Kidney tubule cell (primary cell): Measurements from ENCODE around the gene LARP4.
"Not testable (repeated sequence)": the region's sequence is repeated elsewhere in the genome, so short reads cannot be mapped to it uniquely, and the experiment has no call there.

Experiments
- DNase-seq: peaks from one replicate; pipeline ENCODE4 v3.0.0-alpha.2; 2018; ENCODE audit warnings: low spot score

Gene LARP4

GRCh38 chr12:50400638-50401499 lies at the start of gene LARP4:
LARP4 (plus strand) TSS chr12:50400885; CDS start chr12:50401011, 126 bp downstream.
- peak; percentile 97 for DNase-seq

DNA sequence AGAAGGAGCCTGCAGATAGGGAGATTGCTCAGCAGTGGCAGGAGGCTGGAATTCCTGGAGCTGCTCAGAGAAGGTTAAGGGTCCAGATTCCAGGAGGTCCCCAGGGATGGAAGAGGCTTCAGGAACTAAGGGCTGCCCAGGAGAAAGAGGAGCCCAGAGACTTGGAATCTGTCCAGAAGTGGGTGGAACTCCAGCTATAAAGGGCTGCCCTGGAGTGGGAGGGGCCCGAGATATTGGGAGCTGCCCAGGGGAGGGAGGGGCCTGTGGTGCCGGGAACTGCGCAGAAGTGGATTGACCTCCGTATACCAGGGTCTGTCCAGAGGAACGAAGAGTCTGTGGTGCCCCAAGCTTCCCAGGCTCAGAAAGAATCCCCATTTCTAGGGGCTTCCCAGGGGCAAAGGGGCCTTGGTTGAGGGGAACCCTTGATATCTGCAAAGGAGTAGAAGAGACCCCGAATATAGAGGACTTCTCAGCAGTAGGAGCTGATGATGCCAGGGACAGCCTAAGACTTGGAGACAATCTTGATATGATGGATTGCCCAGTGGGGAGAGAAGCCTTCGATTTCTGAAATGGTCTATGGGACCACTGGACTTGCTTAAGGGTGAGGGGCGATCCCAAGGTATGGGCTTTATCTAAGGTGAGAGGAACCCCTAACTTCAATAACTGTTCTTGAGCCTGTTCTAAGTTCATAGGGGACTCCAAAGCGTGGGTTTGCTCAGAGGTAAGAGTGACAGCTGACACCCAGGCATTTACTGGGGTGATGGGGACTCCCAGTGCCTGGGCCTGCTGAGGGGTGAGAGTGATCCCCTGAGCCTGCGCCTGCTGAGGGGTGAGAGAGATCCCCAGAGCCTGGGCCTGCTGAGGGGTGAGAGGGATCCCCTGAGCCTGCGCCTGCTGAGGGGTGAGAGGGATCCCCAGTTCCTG lies 49.3 kb upstream of the LARP4 start:
- no peak for DNase-seq

- DNase-seq: no peak
These were observed 47.3 kb upstream of the LARP4 start for GRCh38 chr12:50353404-50353803.

GRCh38 chr12:50353869-50354593 lies 46.7 kb upstream of the LARP4 start:
- DNase-seq: no peak

GRCh38 chr12:50354908-50355307 lies 45.8 kb upstream of the LARP4 start:
- DNase-seq: no peak

DNA sequence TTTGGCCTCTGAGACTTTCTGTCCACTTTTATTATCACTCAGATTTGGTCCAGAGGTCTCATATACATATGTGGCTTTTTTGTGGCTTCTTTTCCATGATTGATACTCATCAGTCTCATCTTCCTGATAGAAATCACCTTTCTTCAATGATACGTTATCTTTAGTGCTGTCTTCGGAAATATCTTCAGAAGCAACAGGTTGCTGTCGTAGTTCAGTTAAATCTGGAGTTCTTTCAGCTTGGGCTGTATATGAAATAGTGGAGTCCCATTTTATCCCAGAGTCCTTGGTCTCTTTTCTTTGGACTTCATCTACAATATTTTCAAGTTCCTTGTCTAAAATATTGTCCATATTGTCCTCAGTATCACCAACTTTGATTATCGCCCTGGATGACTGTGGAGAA lies 45.3 kb upstream of the LARP4 start:
- DNase-seq: no peak

GRCh38 chr12:50362671-50363070 lies 38.0 kb upstream of the LARP4 start:
- no peak for DNase-seq

DNA sequence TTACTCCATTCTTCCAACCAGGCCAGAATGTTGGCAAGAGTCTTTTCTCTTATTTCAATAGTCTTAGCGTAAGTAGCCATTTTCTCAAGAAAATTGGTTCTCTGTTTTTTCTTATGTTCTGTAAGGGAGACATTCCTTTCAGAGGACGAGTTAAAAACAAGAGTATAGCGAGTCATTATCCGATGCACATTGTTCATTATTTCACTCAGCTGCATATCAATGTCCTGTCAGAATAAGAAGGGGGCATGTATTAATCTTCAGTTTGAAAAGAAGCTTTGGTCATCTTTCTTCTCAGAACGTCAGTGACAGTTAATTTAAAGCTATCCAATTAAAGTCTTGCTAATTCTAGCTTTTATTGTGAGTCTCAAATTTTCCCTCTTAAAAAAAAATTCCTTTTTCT lies 37.5 kb upstream of the LARP4 start:
- DNase-seq: no peak

DNA sequence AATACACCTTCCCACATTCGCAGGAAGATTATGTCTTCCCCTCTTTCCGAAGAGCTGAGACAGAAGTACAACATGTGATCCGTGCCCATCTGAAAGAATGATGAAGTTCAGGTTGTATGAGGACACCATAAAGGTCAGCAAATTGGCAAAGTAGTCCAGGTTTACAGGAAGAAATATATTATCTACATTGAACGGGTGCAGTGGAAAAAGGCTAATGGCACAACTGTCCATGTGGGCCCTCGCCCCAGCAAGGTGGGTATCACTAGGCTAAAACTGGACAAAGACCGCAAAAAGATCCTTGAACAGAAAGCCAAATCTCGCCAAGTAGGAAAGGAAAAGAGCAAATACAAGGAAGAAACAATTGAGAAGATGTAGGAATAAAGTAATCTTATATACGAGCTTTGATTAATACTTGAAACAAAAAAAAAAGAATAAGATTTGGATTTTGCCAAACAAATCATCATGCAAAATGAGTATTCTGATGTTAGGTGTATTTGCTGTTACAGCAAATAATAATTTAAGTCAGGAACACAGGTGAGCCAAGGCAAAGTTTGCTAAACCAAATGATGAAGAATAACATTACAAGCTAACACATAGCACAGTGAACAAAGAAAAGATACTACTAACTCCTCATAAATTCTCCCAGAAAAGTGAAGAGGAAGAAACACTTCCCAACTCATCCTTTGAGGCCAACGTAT lies 34.8 kb upstream of the LARP4 start:
- DNase-seq: no peak

DNA sequence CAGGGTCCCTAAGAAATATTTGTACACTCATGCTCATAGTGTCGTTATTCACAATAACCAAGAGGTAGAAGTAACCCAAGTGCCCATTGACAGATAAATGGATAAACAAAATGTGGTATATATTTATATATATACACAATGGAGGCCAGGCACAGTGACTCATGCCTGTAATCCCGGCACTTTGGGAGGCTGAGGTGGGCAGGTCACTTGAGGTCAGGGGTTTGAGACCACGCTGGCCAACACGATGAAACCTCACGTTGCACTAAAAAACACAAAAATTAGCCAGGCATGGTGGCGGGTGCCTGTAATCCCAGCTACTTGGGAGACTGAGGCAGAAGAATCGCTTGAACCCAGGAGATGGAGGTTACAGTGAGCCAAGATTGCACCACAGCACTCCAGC lies 30.0 kb upstream of the LARP4 start:
- not testable (repeated sequence) for DNase-seq

DNA sequence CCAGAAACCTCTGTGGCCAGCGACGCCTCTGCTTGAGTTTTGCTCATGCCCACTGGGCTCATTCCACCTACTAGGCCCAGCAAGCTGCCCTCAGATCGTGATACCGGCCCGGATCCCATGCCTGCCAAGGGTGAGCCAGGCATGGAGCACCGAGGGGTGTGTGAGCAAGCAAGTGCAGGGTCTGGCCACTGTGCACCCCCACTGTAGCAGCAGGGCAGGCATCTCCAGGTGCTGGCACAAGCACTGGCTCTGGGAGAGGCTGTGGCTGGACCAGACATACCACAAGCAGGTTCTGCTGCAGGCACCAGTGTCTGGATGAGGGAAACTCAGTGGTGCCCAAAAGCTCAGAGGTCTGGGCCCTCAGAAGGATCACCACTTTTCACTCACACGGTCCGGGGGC lies 24.9 kb upstream of the LARP4 start:
- DNase-seq: no peak

GRCh38 chr12:50380761-50381325 lies 19.8 kb upstream of the LARP4 start:
- DNase-seq: no peak

DNA sequence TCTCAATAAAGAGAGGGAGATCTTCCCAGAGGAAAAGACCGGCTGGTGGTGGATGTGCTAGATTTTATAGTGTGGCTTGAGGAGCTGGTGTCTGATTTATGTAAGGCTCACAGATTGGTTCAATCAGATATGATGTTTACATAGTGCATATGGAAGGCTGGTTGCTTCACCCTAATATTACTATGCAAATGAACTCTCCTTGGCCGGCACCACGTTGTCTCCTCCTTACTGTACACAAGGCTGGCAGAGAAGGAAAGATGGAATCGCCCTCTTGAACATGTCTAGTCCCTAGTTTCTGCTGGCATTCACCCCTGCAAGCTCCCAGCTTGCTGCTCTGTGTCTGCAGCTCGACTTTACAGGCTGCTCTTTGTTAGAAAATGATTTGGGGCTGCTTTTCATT lies 13.2 kb upstream of the LARP4 start:
- no peak for DNase-seq

- no peak for DNase-seq
These were observed 12.7 kb upstream of the LARP4 start for GRCh38 chr12:50387972-50388478.

DNA sequence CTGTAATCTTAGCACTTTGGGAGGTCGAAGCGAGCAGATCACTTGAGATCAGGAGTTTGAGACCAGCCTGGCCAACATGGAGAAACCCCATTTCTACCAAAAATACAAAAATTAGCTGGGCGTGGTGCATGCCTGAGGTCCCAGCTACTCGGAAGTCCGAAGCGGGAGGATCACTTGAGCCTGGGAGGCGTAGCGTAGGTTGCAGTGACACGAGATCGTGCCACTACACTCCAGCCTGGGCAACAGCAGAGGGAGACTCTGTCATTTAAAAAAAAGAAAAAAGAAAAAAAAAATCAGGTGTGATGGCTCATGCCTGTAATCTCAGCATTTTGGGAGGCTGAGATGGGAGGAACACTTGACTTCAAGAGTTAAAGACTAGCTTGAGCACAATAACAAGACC lies 11.9 kb upstream of the LARP4 start:
- not testable (repeated sequence) for DNase-seq

DNA sequence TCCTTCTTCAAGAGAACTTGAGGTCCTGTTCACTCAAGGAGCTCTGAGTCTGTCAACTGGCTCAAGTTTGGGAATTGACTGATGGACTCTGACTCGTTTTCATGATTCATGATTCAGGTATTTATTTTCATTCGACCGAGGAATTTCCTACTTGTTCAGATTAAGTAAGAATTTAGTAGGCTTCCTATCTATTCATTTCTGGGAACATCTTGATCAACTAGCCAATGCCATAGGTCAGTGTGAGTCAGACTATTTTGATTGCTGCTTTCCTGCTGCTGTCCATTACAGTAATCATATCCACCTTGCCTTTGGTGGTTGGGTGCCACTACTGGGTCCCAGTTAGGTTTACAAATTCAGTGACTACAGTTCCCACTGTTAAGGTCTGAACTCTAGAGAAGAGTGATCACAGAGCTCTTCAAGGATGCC lies 10.4 kb upstream of the LARP4 start:
- DNase-seq: peak; percentile 95

DNA sequence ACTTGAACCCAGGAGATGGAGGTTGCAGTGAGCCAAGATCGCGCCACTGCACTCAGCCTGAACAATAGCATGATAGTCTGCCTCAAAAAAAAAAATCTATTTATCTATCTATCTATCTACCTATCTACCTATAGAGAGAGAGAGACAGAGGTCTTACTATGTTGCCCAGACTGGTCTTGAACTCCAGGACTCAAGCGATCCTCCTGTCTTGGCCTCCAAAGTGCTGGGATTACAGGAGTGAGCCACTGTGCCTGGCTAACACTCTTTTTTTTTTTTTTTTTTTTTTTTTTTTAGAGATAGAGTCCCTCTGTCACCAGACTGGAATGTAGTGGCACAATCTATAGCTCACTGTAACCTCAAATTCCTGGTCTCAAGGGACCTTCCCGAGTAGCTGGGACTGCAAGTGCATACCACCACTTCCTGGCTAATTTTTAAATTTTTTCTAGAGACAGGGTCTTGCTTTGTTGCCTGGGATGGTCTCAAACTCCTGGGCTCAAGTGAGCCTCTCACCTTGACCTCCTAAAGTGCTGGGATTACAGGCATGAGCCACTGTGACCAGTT lies 6.1 kb upstream of the LARP4 start:
- DNase-seq: peak; percentile 69

DNA sequence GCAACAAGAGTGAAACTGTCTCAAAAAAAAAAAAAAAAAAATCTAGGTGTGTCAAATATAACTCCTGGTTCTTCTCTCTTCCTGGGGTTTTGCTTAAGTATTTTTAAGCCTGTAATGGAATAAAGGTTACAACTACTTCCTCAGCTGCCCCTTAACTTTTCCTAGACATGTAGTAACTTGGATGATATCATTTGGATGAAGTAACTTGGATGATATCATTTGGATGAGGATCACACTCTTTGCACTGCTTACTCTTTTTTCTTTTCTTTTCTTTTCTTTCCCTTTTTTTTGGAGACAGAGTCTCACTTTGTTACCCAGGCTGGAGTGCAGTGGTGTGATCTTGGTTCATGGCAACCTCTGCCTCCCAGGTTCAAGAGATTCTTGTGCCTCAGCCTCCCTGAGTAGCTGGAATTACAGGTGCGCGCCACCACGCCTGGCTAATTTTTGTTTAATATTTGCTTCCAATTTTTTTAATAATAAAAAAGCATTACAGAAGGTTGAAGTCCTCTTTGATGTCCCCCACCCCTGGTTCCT lies 3.5 kb upstream of the LARP4 start:
- DNase-seq: peak; percentile 26

GRCh38 chr12:50398931-50399330 lies 1.8 kb upstream of the LARP4 start:
- DNase-seq: no peak

GRCh38 chr12:50400104-50400637 lies 514 bp upstream of the LARP4 start:
- no peak for DNase-seq
